ENCODE measurements around the gene CEP135. TPM values are rescaled to one million over a fixed set of nuclear protein-coding genes. Genes with fewer than 3 reads are reported as not detected.

Gene CEP135, protein sequence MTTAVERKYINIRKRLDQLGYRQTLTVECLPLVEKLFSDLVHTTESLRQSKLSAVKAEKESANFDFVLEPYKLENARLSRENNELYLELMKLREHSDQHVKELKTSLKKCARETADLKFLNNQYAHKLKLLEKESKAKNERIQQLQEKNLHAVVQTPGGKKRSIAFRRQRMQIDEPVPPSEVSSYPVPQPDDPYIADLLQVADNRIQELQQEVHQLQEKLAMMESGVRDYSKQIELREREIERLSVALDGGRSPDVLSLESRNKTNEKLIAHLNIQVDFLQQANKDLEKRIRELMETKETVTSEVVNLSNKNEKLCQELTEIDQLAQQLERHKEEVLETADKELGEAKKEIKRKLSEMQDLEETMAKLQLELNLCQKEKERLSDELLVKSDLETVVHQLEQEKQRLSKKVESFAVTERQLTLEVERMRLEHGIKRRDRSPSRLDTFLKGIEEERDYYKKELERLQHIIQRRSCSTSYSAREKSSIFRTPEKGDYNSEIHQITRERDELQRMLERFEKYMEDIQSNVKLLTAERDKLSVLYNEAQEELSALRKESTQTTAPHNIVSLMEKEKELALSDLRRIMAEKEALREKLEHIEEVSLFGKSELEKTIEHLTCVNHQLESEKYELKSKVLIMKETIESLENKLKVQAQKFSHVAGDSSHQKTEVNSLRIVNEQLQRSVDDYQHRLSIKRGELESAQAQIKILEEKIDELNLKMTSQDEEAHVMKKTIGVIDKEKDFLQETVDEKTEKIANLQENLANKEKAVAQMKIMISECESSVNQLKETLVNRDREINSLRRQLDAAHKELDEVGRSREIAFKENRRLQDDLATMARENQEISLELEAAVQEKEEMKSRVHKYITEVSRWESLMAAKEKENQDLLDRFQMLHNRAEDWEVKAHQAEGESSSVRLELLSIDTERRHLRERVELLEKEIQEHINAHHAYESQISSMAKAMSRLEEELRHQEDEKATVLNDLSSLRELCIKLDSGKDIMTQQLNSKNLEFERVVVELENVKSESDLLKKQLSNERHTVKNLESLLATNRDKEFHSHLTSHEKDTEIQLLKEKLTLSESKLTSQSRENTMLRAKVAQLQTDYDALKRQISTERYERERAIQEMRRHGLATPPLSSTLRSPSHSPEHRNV
- polyA plus RNA-seq (2013, experiment 1 of 2), result 10.3 TPM
- polyA plus RNA-seq (2013, experiment 2 of 2), result 12.3 TPM

DNA sequence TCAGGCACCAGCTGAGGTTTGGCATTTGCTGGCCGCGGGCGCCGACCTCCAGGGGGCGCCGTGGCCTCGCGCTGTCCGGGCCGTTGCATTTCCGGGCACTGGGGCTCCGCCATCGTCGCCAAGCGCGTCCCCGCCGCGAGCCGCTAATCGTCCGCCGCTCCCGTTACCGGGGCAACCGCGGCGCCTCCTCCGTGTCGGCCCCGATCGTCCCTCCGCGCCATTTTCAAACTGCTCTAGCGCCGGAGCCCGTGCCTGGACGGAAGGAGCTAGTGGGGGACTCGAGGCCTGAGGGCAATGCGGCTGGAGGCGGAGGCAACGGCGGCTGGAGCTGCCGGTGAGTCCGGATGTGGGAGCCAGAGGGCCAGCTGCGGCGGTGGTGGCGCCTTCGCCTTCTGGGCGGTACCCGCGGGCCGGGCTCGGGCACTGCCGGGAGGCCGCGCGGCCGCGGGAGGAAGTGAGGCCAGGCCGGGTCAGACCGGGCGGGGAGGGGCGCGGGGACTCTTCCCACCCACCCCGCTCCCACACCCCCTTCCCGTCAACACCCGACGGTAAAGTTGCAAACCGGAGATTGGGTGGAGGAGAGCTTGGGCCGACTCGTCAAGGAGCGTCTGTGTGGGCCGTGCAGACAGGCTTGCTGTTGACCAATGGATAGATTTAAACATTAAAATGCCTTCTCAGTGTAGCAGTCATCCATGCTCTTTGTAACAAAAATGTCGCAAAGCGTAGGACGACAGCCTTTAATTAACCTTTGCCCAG is at the start of gene CEP135:
Gene CEP135, plus strand, starts transcription at position 220 of the 756 bp plus-strand sequence. CDS start 3,186 bp downstream, outside the sequence.
- Histone ChIP-seq H3K9me3 (ENCODE audit: control insufficient read depth, low read length) (no peaks in the 10 kb centered on the region), H3K4me1 (ENCODE audit: control insufficient read depth, insufficient read depth, low read length, poor library complexity, severe bottlenecking) (peaks cover 17% of the 10 kb centered on the region), H3K27ac (ENCODE audit: low read depth, low read length, severe bottlenecking) (peak within 1 kb of the TSS; percentile 99), H3K36me3 (ENCODE audit: control insufficient read depth, insufficient read depth, low read length) (peaks cover 17% of the 10 kb centered on the region), H3K4me3 (ENCODE audit: extremely low read depth, insufficient read depth, low read length, poor library complexity, severe bottlenecking) (peak within 1 kb of the TSS; percentile 73)
- WGBS, 2 experiments (ENCODE audit: insufficient coverage in 2 of 2), result 0% methylated on average over 43 to 46 of the region's 77 CpGs

DNA sequence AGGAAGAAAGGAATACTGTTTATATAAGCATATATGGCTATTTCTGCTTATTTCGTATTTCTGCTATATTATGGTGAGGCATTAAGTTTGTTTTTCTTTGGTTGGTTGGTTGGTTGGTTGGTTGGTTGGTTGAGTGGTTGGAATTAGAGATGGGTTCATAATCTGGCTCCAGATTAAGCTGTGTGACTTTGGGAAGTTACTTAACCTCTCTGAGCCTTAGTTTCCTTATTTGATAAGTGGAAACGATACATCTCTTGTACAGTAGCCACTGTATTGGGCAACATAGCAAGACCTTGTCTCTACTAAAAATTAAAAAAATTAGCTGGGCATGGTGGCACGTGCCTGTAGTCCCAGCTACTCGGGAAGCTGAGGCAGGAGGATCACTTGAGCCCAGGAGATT is 46.1 kb upstream of the CEP135 start:
- H3K27ac ChIP-seq (ENCODE audit: low read depth, low read length, severe bottlenecking), result no peak overlapping the region
- 87 to 93% methylated on average over 3 of the region's 4 CpGs for WGBS, 2 experiments (ENCODE audit: insufficient coverage in 2 of 2)
- H3K4me1 ChIP-seq (ENCODE audit: control insufficient read depth, insufficient read depth, low read length, poor library complexity, severe bottlenecking), result no peaks in the 10 kb centered on the region
- H3K9me3 ChIP-seq (ENCODE audit: control insufficient read depth, low read length), result no peaks in the 10 kb centered on the region
- no peak overlapping the region for H3K4me3 ChIP-seq (ENCODE audit: extremely low read depth, insufficient read depth, low read length, poor library complexity, severe bottlenecking)
- H3K36me3 ChIP-seq (ENCODE audit: control insufficient read depth, insufficient read depth, low read length), result peaks cover 33% of the 10 kb centered on the region

- H3K27ac ChIP-seq (ENCODE audit: low read depth, low read length, severe bottlenecking), result no peak overlapping the region
- H3K36me3 ChIP-seq (ENCODE audit: control insufficient read depth, insufficient read depth, low read length), result peaks cover 28% of the 10 kb centered on the region
- no peak overlapping the region for H3K4me3 ChIP-seq (ENCODE audit: extremely low read depth, insufficient read depth, low read length, poor library complexity, severe bottlenecking)
- H3K4me1 ChIP-seq (ENCODE audit: control insufficient read depth, insufficient read depth, low read length, poor library complexity, severe bottlenecking), result no peaks in the 10 kb centered on the region
- H3K9me3 ChIP-seq (ENCODE audit: control insufficient read depth, low read length), result no peaks in the 10 kb centered on the region
These were observed 45.2 kb upstream of the CEP135 start for GRCh38 chr4:55903577-55903976.

DNA sequence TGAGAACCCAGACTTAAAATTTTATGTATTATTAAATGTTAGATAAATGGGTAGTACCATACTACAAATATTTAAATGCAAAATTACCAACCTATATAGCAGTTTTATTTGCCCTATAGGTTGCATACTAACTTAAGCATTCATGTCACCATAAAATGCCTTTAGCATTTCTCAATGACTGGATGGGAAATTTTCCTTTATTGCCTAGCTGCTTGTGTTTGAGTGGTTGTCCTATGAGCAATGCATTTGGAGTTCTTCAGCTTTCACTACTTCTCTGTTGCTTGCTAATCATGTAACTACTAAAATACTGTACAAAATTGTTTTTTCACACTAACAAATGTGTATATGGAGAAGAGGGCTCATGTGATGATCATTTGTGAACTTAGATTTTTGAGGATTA is 44.2 kb upstream of the CEP135 start:
- Histone ChIP-seq H3K9me3 (ENCODE audit: control insufficient read depth, low read length) (no peaks in the 10 kb centered on the region), H3K4me1 (ENCODE audit: control insufficient read depth, insufficient read depth, low read length, poor library complexity, severe bottlenecking) (no peaks in the 10 kb centered on the region), H3K36me3 (ENCODE audit: control insufficient read depth, insufficient read depth, low read length) (peaks cover 28% of the 10 kb centered on the region), H3K4me3 (ENCODE audit: extremely low read depth, insufficient read depth, low read length, poor library complexity, severe bottlenecking) (no peak overlapping the region), H3K27ac (ENCODE audit: low read depth, low read length, severe bottlenecking) (no peak overlapping the region)

GRCh38 chr4:55906323-55906722 is 42.4 kb upstream of the CEP135 start:
- 81 to 91% methylated on average over 3 to 4 of the region's 6 CpGs for WGBS, 2 experiments (ENCODE audit: insufficient coverage in 2 of 2)
- H3K9me3 ChIP-seq (ENCODE audit: control insufficient read depth, low read length), result no peaks in the 10 kb centered on the region
- H3K36me3 ChIP-seq (ENCODE audit: control insufficient read depth, insufficient read depth, low read length), result peaks cover 21% of the 10 kb centered on the region
- peaks cover 3% of the 10 kb centered on the region for H3K4me1 ChIP-seq (ENCODE audit: control insufficient read depth, insufficient read depth, low read length, poor library complexity, severe bottlenecking)
- H3K27ac ChIP-seq (ENCODE audit: low read depth, low read length, severe bottlenecking), result no peak overlapping the region
- H3K4me3 ChIP-seq (ENCODE audit: extremely low read depth, insufficient read depth, low read length, poor library complexity, severe bottlenecking), result no peak overlapping the region

- H3K9me3 ChIP-seq (ENCODE audit: control insufficient read depth, low read length), result no peaks in the 10 kb centered on the region
- H3K27ac ChIP-seq (ENCODE audit: low read depth, low read length, severe bottlenecking), result no peak overlapping the region
- no CpG with 5 or more reads among the region's 3 CpGs for WGBS, 2 experiments (ENCODE audit: insufficient coverage in 2 of 2)
- no peak overlapping the region for H3K4me3 ChIP-seq (ENCODE audit: extremely low read depth, insufficient read depth, low read length, poor library complexity, severe bottlenecking)
- peaks cover 3% of the 10 kb centered on the region for H3K4me1 ChIP-seq (ENCODE audit: control insufficient read depth, insufficient read depth, low read length, poor library complexity, severe bottlenecking)
- H3K36me3 ChIP-seq (ENCODE audit: control insufficient read depth, insufficient read depth, low read length), result peaks cover 21% of the 10 kb centered on the region
These were observed 41.8 kb upstream of the CEP135 start for GRCh38 chr4:55906989-55907388.

DNA sequence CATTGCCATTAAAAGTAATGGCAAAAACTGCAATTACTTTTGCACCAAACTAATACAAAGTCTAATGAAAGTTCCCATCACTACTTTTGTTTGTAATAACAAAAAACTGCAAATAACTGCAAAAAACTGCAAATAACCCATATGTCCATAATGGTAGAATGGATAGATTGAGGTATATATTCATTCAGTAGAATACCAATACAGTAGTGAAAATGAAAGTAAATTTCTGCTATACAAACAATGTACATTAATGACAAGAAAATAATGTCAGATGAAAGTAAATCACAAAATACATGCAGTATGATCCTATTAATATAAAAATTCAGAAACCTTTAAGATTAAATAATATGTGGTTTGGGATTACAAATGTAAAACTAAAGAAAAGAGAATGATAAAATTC is 41.3 kb upstream of the CEP135 start:
- Histone ChIP-seq H3K27ac (ENCODE audit: low read depth, low read length, severe bottlenecking) (no peak overlapping the region), H3K4me1 (ENCODE audit: control insufficient read depth, insufficient read depth, low read length, poor library complexity, severe bottlenecking) (peaks cover 3% of the 10 kb centered on the region), H3K4me3 (ENCODE audit: extremely low read depth, insufficient read depth, low read length, poor library complexity, severe bottlenecking) (no peak overlapping the region), H3K36me3 (ENCODE audit: control insufficient read depth, insufficient read depth, low read length) (peaks cover 21% of the 10 kb centered on the region), H3K9me3 (ENCODE audit: control insufficient read depth, low read length) (no peaks in the 10 kb centered on the region)

- Histone ChIP-seq H3K27ac (ENCODE audit: low read depth, low read length, severe bottlenecking) (no peak overlapping the region), H3K9me3 (ENCODE audit: control insufficient read depth, low read length) (no peaks in the 10 kb centered on the region), H3K4me1 (ENCODE audit: control insufficient read depth, insufficient read depth, low read length, poor library complexity, severe bottlenecking) (peaks cover 3% of the 10 kb centered on the region), H3K36me3 (ENCODE audit: control insufficient read depth, insufficient read depth, low read length) (peaks cover 13% of the 10 kb centered on the region), H3K4me3 (ENCODE audit: extremely low read depth, insufficient read depth, low read length, poor library complexity, severe bottlenecking) (no peak overlapping the region)
- 100% methylated on average over 1 of the region's 1 CpG; no CpG with 5 or more reads in 1 of the 2 experiments for WGBS, 2 experiments (ENCODE audit: insufficient coverage in 2 of 2)
These were observed 38.6 kb upstream of the CEP135 start for GRCh38 chr4:55910140-55910539.

- no peaks in the 10 kb centered on the region for H3K9me3 ChIP-seq (ENCODE audit: control insufficient read depth, low read length)
- H3K4me3 ChIP-seq (ENCODE audit: extremely low read depth, insufficient read depth, low read length, poor library complexity, severe bottlenecking), result no peak overlapping the region
- no peaks in the 10 kb centered on the region for H3K36me3 ChIP-seq (ENCODE audit: control insufficient read depth, insufficient read depth, low read length)
- H3K27ac ChIP-seq (ENCODE audit: low read depth, low read length, severe bottlenecking), result no peak overlapping the region
- WGBS, 2 experiments (ENCODE audit: insufficient coverage in 2 of 2), result 87 to 94% methylated on average over 3 to 6 of the region's 6 CpGs
- peaks cover 3% of the 10 kb centered on the region for H3K4me1 ChIP-seq (ENCODE audit: control insufficient read depth, insufficient read depth, low read length, poor library complexity, severe bottlenecking)
These were observed 36.5 kb upstream of the CEP135 start for GRCh38 chr4:55912249-55912648.

DNA sequence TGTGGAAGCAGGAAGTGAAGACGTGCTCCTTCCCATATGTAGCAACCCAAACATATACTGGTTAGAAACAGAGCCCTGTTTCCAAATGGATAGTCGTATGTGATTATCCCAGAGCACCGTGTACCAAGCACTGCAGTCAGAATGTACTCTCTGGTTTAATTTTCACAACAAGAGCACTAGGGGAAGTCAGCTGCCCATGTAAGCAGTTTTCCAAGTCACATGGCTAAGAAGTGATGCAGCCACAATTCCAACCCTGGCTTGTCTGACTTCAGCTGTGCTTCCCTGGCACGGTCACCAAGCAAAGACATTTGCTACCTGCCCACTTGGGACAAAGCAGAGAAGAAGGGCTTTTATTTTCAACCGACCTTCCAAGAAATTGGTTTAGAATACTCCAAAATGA is 28.2 kb upstream of the CEP135 start:
- no peak overlapping the region for H3K27ac ChIP-seq (ENCODE audit: low read depth, low read length, severe bottlenecking)

More for the DNA sequence above, 28.2 kb upstream of the CEP135 start:
- Histone ChIP-seq H3K4me1 (ENCODE audit: control insufficient read depth, insufficient read depth, low read length, poor library complexity, severe bottlenecking) (no peaks in the 10 kb centered on the region), H3K36me3 (ENCODE audit: control insufficient read depth, insufficient read depth, low read length) (no peaks in the 10 kb centered on the region), H3K9me3 (ENCODE audit: control insufficient read depth, low read length) (no peaks in the 10 kb centered on the region), H3K4me3 (ENCODE audit: extremely low read depth, insufficient read depth, low read length, poor library complexity, severe bottlenecking) (no peak overlapping the region)
- 95 to 96% methylated on average over 4 to 5 of the region's 5 CpGs for WGBS, 2 experiments (ENCODE audit: insufficient coverage in 2 of 2)
